GM12892 (cell line): ENCODE data around the gene HAUS1.
"Not testable (repeated sequence)": the region's sequence is repeated elsewhere in the genome, so short reads cannot be mapped to it uniquely, and the experiment has no call there.

Source experiments
- POLR2A ChIP-seq: IDR thresholded peaks from 2 replicates; pipeline ENCODE4 v1.6.1; 2011; ENCODE audit warnings: low read depth, low read length, control low read depth
- POLR2AphosphoS5 ChIP-seq: IDR thresholded peaks from 2 replicates; pipeline ENCODE4 v1.6.1; 2011; ENCODE audit warnings: low read depth, low read length, control low read depth
- TAF1 ChIP-seq: IDR thresholded peaks from 2 replicates; pipeline ENCODE4 v1.6.1; 2011; ENCODE audit warnings: low read depth, mild to moderate bottlenecking, control low read depth, low read length, borderline replicate concordance

DNA sequence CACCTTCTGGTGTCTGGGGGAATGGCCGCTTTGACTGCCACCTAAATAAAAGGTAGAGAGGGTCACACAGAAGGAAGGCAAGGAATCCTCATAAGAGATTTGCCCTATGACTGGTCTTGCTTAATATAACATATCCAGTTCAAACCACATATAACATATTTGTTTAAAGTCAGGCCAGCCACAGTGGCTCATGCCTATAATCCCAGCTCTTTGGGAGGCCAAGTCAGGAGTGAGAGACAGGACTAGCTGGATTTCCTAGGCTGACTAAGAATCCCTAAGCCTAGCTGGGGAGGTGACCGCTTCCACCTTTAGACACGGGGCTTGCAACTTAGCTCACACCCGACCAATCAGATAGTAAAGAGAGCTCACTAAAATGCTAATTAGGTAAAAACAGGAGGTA, 60.3 kb downstream of the HAUS1 start:
- not testable (repeated sequence) for TF ChIP-seq POLR2AphosphoS5, POLR2A, TAF1
